Measurements from ENCODE around the gene MFRP.

Gene MFRP

DNA sequence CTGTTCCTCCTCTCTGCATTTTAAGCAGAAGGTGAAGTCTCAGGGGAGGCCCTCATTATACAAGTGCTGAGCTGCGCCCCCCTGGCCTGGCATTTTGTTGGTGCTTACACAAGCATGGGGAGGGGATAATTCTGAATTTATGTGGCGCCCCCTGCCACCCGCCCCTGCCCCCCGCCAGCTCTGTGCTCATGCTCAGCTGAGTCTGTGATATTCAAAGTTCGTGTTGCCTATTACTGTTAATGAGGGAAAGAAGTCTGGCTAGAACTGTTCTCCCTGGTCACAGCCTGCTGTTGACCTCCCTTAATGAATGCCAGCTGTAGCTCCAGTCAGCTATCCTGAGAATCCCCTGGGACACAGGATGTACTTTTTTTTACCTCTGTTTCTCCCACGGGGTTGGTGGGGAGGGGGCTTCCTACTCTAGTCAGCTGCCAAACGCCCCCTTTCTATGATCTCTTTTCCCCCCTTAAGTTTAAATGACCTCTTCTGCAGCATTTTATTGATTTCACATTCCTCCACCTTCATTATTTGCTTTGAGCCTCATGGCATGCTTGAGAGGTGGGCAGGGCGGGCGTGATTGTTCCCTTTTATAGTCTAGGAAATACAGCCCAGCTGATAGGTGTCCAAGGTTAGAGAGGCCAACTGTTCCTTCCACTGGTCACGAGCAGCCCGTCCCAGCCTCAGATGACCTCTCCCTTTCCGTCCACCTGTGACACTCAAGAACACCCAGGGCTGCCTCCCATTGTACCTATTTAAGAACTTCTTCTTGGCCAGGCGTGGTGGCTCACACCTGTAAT, 22.8 kb upstream of the MFRP start:
- DNase-seq (ENCODE audit: low read depth, low spot score): no peak
- in situ Hi-C loops (cut with HindIII; ENCODE audit: low sequenced_read_pairs): no loop called here
- TF ChIP-seq CTCF (IDR thresholded peaks at IDR 0.05; ENCODE audit: low read depth, low read length): no peak
- no peak overlapping the region for H3K4me3 ChIP-seq (ENCODE audit: low read depth, low read length)

DNA sequence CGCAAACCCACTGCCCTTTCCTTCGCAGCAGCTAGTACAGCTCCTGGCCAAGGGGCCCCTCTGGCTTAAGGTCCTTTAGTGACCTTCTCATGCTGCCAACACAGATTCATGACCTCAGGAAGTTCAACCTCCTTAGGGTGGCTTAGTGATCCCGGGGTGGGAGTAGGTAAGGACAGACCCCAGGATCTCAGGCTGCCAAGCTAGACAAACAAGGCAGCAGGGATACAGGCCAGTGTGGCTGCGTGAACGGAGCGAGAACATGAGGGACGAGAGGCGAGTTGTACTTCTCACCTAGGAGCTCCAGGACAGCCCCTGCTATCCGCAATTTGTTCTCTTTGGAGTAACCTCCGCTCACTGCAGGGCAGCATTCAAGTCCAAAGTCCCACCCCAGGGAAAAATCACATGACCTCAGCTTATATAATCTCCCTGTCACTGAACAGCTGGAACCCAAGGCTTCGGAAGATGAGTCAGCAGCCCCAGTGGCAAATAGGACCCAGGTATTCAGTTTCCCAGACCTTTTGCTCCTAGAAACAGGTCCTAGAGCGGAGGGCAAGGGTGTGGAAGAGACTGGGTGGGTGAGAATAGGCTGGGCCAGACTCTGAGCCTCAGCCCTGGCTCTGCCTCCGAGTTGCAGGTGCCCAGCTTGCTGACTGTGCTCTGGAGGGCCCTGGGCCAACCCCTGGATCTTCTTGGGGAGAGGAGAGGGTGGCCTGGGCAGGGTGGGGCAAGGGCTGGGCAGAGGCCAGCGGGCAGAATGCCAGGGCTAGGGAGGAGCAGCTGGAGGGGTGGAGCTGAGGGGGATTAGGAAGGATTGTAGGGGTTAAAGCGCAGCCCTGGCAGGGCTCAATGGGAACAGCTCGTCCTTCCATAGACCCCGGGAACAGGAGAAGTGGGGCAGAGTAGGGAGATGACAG, 21.9 kb upstream of the MFRP start:
- TF ChIP-seq CTCF (IDR thresholded peaks at IDR 0.05; ENCODE audit: low read depth, low read length): no peak
- in situ Hi-C loops (cut with HindIII; ENCODE audit: low sequenced_read_pairs): no loop called here
- H3K4me3 ChIP-seq (ENCODE audit: low read depth, low read length): no peak overlapping the region
- no peak for DNase-seq (ENCODE audit: low read depth, low spot score)

GRCh38 chr11:119367661-119368120, 21.2 kb upstream of the MFRP start:
- no peak overlapping the region for H3K4me3 ChIP-seq (ENCODE audit: low read depth, low read length)
- no peak for DNase-seq (ENCODE audit: low read depth, low spot score)
- TF ChIP-seq CTCF (IDR thresholded peaks at IDR 0.05; ENCODE audit: low read depth, low read length): no peak
- in situ Hi-C loops (cut with HindIII; ENCODE audit: low sequenced_read_pairs): no loop called here

- in situ Hi-C loops (cut with HindIII; ENCODE audit: low sequenced_read_pairs): no loop called here
- no peak for DNase-seq (ENCODE audit: low read depth, low spot score)
Measured at GRCh38 chr11:119366690-119367620, 20.4 kb upstream of the MFRP start.

GRCh38 chr11:119365071-119365591, 18.6 kb upstream of the MFRP start:
- in situ Hi-C loops (cut with HindIII; ENCODE audit: low sequenced_read_pairs): no loop called here
- TF ChIP-seq CTCF (IDR thresholded peaks at IDR 0.05; ENCODE audit: low read depth, low read length): no peak
- no peak for DNase-seq (ENCODE audit: low read depth, low spot score)
- H3K4me3 ChIP-seq (ENCODE audit: low read depth, low read length): no peak overlapping the region

More at GRCh38 chr11:119366690-119367620, 20.4 kb upstream of the MFRP start:
- no peak for TF ChIP-seq CTCF (IDR thresholded peaks at IDR 0.05; ENCODE audit: low read depth, low read length)
- H3K4me3 ChIP-seq (ENCODE audit: low read depth, low read length): no peak overlapping the region
